ENCODE data around the gene DCT.

- no peak for TF ChIP-seq YY1 (IDR thresholded peaks at IDR 0.05; ENCODE audit: low read depth)
- no peak for TF ChIP-seq REST (IDR thresholded peaks at IDR 0.05; ENCODE audit: low read depth)
- TF ChIP-seq EP300 (IDR thresholded peaks at IDR 0.05; ENCODE audit: borderline replicate concordance), result no peak
- no peak for TF ChIP-seq TAF1 (IDR thresholded peaks at IDR 0.05; ENCODE audit: low read depth)
- no peak for TF ChIP-seq USF1 (IDR thresholded peaks at IDR 0.05)
- TF ChIP-seq RAD21 (IDR thresholded peaks at IDR 0.05; ENCODE audit: low read depth), result no peak
- TF ChIP-seq MAX (IDR thresholded peaks at IDR 0.05), result no peak
- no peak for TF ChIP-seq CEBPB (IDR thresholded peaks at IDR 0.05)
- no peak for TF ChIP-seq CREB1 (IDR thresholded peaks at IDR 0.05; ENCODE audit: low read depth)
- no peak for TF ChIP-seq TEAD4 (IDR thresholded peaks at IDR 0.05)
These were observed 37.0 kb upstream of the DCT start for GRCh38 chr13:94516456-94516855.

All from Ishikawa (cell line).